GM12878 (cell line): ENCODE results near the gene PAPOLA. TPM values are rescaled to one million over a fixed set of nuclear protein-coding genes. Genes with fewer than 3 reads are reported as not detected.

Experiments used
- ATAC-seq: fragments of 200-7000 bp; cut with Tn5 transposase; 3 replicates; pipeline ENCODE4 v1.9.1; 2020; ENCODE audit warnings: mild to moderate bottlenecking, moderate library complexity
- BruUV-seq: library from RNA; stranded (reverse); fragments of 400-500 nt; replicated peaks from 2 replicates; lab custom pipeline; 2021; lab: Mats Ljungman, UMichigan
- CTCF ChIA-PET: fragments of 300-600 bp; sonication (Branson Sonifier 250); formaldehyde crosslinking; extraction: SDS; loops from one replicate; lab custom pipeline; 2021; ENCODE audit warnings: inconsistent platforms; lab: Yijun Ruan, JAX
- POLR2A ChIA-PET: fragments of 350-600 bp; formaldehyde crosslinking; extraction: SDS; loops from one replicate; lab custom pipeline; 2021; ENCODE audit warnings: inconsistent platforms; lab: Charles Lee
- RAD21 ChIA-PET: fragments of 300-600 bp; sonication (Branson Sonifier 250); formaldehyde crosslinking; loops from one replicate; lab custom pipeline; 2023; ENCODE audit warnings: antibody characterized with exemption; ENCODE audit not compliant: unreplicated experiment; lab: Charles Lee
- SMC1A ChIA-PET: fragments of 300-600 bp; sonication (Branson Sonifier 250); formaldehyde crosslinking; loops from one replicate; lab custom pipeline; 2023; ENCODE audit not compliant: unreplicated experiment, uncharacterized antibody; lab: Charles Lee
- DNase-seq: peaks from one replicate; pipeline ENCODE4 v3.0.0-alpha.2; 2011; ENCODE audit warnings: low read depth, low spot score
- FAIRE-seq: peaks from 3 replicates; lab custom pipeline; 2011; peaks lifted over from hg19 to GRCh38; lab: Jason Lieb, UNC
- H2AFZ ChIP-seq: 2 replicates; pipeline ENCODE4 v1.6.0; 2011; ENCODE audit warnings: low read depth, low read length, control low read depth; ENCODE audit not compliant: control insufficient read depth
- H3K27ac ChIP-seq: 2 replicates; pipeline ENCODE4 v1.5.1; 2011; ENCODE audit warnings: control low read depth; ENCODE audit not compliant: control insufficient read depth, insufficient read depth
- H3K27me3 ChIP-seq, 2 experiments: replicated peaks in 1 of 2; 2 replicates each; pipeline versions ENCODE4 v1.6.0 to v1.6.1; 2011; ENCODE audit warnings: low read length in 1 of 2; ENCODE audit not compliant: control insufficient read depth in 2 of 2, insufficient read depth in 2 of 2
- H3K36me3 ChIP-seq, 2 experiments: 2 replicates each; pipeline ENCODE4 v1.5.1; 2011; ENCODE audit warnings: low read length in 1 of 2; ENCODE audit not compliant: control insufficient read depth in 2 of 2, insufficient read depth in 2 of 2
- H3K4me1 ChIP-seq: 2 replicates; pipeline ENCODE4 v1.6.1; 2011; ENCODE audit warnings: mild to moderate bottlenecking, low read length, moderate library complexity, mixed read lengths; ENCODE audit not compliant: control insufficient read depth, insufficient read depth
- H3K4me2 ChIP-seq: 2 replicates; pipeline ENCODE4 v1.6.0; 2011; ENCODE audit warnings: control low read depth; ENCODE audit not compliant: control insufficient read depth, insufficient read depth
- H3K4me3 ChIP-seq: fragments of 200-600 bp; sonication (generic); 2 replicates; pipeline ENCODE4 v1.5.1; 2016
- H3K79me2 ChIP-seq: 2 replicates; pipeline ENCODE4 v1.6.0; 2011; ENCODE audit warnings: low read length; ENCODE audit not compliant: control insufficient read depth, insufficient read depth
- H3K9ac ChIP-seq: 2 replicates; pipeline ENCODE4 v1.8.0; 2011; ENCODE audit warnings: low read length, control low read depth, mixed read lengths; ENCODE audit not compliant: control insufficient read depth, insufficient read depth
- H3K9me3 ChIP-seq: replicated peaks from 3 replicates; pipeline ENCODE4 v1.5.1; 2011; ENCODE audit warnings: mild to moderate bottlenecking, low read length; ENCODE audit not compliant: control insufficient read depth, insufficient read depth
- H4K20me1 ChIP-seq: 2 replicates; pipeline ENCODE4 v1.6.0; 2011; ENCODE audit not compliant: control insufficient read depth, insufficient read depth
- CHD2 ChIP-seq: IDR thresholded peaks from 2 replicates; pipeline ENCODE4 v1.6.1; 2011; ENCODE audit warnings: low read depth, low read length, improper control_type of control experiment, borderline replicate concordance
- CREB1 ChIP-seq: IDR thresholded peaks from 2 replicates; pipeline ENCODE4 v1.6.1; 2012; ENCODE audit warnings: low read depth, mild to moderate bottlenecking, inconsistent platforms
- HDAC6 ChIP-seq: fragments of 200-600 bp; sonication (generic); IDR thresholded peaks from one replicate; pipeline ENCODE4 v1.8.0; 2017; ENCODE audit warnings: antibody characterized with exemption; ENCODE audit not compliant: unreplicated experiment
- HDGF ChIP-seq: fragments of 450-650 bp; IDR thresholded peaks from 2 replicates; pipeline ENCODE4 v1.6.1; 2016; ENCODE audit warnings: antibody characterized with exemption
- IKZF1 ChIP-seq: fragments of 450-650 bp; conservative IDR thresholded peaks from 2 replicates; pipeline ENCODE4 v1.6.1; 2017; ENCODE audit warnings: antibody characterized with exemption, mild to moderate bottlenecking
- IRF3 ChIP-seq: fragments of 450-650 bp; IDR thresholded peaks from 2 replicates; pipeline ENCODE4 v1.6.1; 2014; ENCODE audit warnings: mild to moderate bottlenecking
- KDM1A ChIP-seq: fragments of 200-600 bp; sonication (generic); IDR thresholded peaks from 2 replicates; pipeline ENCODE4 v1.6.1; 2016; ENCODE audit warnings: borderline replicate concordance
- MEF2B ChIP-seq: fragments of 450-650 bp; IDR thresholded peaks from 2 replicates; pipeline ENCODE4 v1.6.1; 2018; ENCODE audit warnings: mild to moderate bottlenecking, moderate library complexity; ENCODE audit not compliant: partially characterized antibody, poor library complexity, severe bottlenecking
- PKNOX1 ChIP-seq: fragments of 450-650 bp; IDR thresholded peaks from 2 replicates; pipeline ENCODE4 v1.6.1; 2016; ENCODE audit warnings: mild to moderate bottlenecking
- RAD51 ChIP-seq: fragments of 450-650 bp; IDR thresholded peaks from 2 replicates; pipeline ENCODE4 v1.6.1; 2016; ENCODE audit warnings: moderate library complexity, mild to moderate bottlenecking, inconsistent platforms
- RBBP5 ChIP-seq: fragments of 200-600 bp; sonication (generic); conservative IDR thresholded peaks from 2 replicates; pipeline ENCODE4 v1.6.1; 2016
- RUNX3 ChIP-seq: IDR thresholded peaks from 2 replicates; pipeline ENCODE4 v1.6.1; 2012; ENCODE audit warnings: low read length, inconsistent platforms
- SMAD1 ChIP-seq: fragments of 450-650 bp; IDR thresholded peaks from 2 replicates; pipeline ENCODE4 v1.6.1; 2018; ENCODE audit warnings: mild to moderate bottlenecking, low read depth; ENCODE audit not compliant: partially characterized antibody
- SPI1 ChIP-seq: IDR thresholded peaks from 2 replicates; pipeline ENCODE4 v1.6.1; 2011; ENCODE audit warnings: low read depth, mild to moderate bottlenecking, low read length, moderate library complexity, borderline replicate concordance; ENCODE audit not compliant: insufficient read depth
- SREBF2 ChIP-seq: IDR thresholded peaks from 2 replicates; pipeline ENCODE4 v1.6.1; 2012; ENCODE audit warnings: mild to moderate bottlenecking, low read length
- ZNF24 ChIP-seq: fragments of 450-650 bp; IDR thresholded peaks from 2 replicates; pipeline ENCODE4 v1.6.1; 2017; ENCODE audit warnings: antibody characterized with exemption, mild to moderate bottlenecking
- whole genome bisulfite sequencing: methylation state at CpG from one replicate; pipeline ENCODE4 v1.1.6; 2016; ENCODE audit warnings: low lambda C conversion rate; ENCODE audit not compliant: insufficient replicate concordance, insufficient coverage; ENCODE audit errors: missing lambda C conversion rate; 5-methylcytosine and 5-hydroxymethylcytosine counted together
- in situ Hi-C: fragments of 300-500 bp; cut with MboI; formaldehyde crosslinking; loops from 9 replicates; pipeline ENCODE4 v1.14.3; 2018; ENCODE audit warnings: mixed read lengths
- intact Hi-C: fragments of 100-400 bp; cut with micrococcal nuclease; formaldehyde crosslinking; loops from one replicate; pipeline ENCODE4 v1.14.2; 2022; ENCODE audit not compliant: unreplicated experiment
- polyA plus RNA-seq, 11 experiments: library from polyadenylated mRNA; depleted of rRNA in 4 of 11; unstranded in 6 of 11; stranded (reverse) in 5 of 11; fragments of >200 nt; fragmentation: Nextera tagmentation in 4 of 11; fragmentation: Illumina TruSeq in 1 of 11; extraction: Ambion mirVana in 4 of 11; extraction: Trizol in 1 of 11; gene quantifications; 1 replicate in 1 of 11; 2 replicates in 10 of 11; pipeline versions ENCODE4 v1.2.1 to v1.2.3, GENCODE V29; 2011 to 2016; ENCODE audit warnings: inconsistent platforms in 2 of 11, missing spikeins in 2 of 11, low read depth in 1 of 11
- total RNA-seq, 4 experiments: library from RNA; depleted of rRNA in 3 of 4; stranded (reverse); fragments of >200 nt in 3 of 4; fragmentation: Illumina TruSeq in 1 of 4; extraction: Trizol in 1 of 4; gene quantifications; 2 replicates each; pipeline versions ENCODE4 v1.2.1 to v1.2.3, GENCODE V29; 2013 to 2021

PAPOLA gene
- total and polyA plus RNA-seq, 10 of the 15 experiments (the other 5 are each of a cell fraction or from before 2014, with no cell fraction given): 46.0 to 185 (median 114) TPM

DNA sequence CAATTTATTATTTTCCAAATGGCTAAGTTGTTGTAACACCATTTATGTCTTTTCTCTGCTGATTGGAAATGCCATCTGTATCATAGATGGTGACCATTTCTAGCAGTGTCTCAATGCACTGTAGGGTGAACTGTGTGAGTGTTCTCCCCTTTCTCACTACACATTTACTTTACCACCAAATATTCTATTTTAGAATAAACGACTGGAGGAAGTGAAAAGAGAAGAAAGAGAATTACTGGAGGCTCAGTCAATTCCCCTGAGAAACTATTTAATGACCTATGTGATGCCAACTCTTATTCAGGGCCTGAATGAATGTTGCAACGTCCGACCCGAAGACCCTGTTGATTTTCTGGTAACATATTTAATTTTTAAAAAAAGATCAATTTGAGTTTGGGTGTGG lies 15.5 kb upstream of the PAPOLA start:
- in situ Hi-C loops (no loop called here), intact Hi-C loops (no loop called here)
- Histone ChIP-seq H3K27me3 (no peaks in the 10 kb centered on the region), H3K4me1 (no peaks in the 10 kb centered on the region), H3K4me2 (0 out of 2 replicates have a peak overlapping the region, but pooled peaks have one; percentile 5), H3K9me3 (no peaks in the 10 kb centered on the region), H3K27ac (no peak overlapping the region), H3K9ac (no peak overlapping the region), H3K36me3 (no peaks in the 10 kb centered on the region), H3K4me3 (no peak overlapping the region), H3K79me2 (no peaks in the 10 kb centered on the region), H2AFZ (peak overlapping the region; percentile 10; the same call in 1 of the 2 replicates), H4K20me1 (no peaks in the 10 kb centered on the region)
- peak; percentile 74 for ATAC-seq
- POLR2A ChIA-PET: no interaction called here
- no peak for DNase-seq
- TF ChIP-seq MEF2B (peak; percentile 71), CHD2 (no peak), ZNF24 (0 out of 2 replicates have a peak, but pooled peaks have one; percentile 43), SPI1 (peak; percentile 3; the same call in 1 of the 2 replicates)
- RAD21 ChIA-PET: no interaction called here
- 0% methylated on average over 4 of the region's 4 CpGs for WGBS
- CTCF ChIA-PET: interaction anchor here (0.6 kb wide), 1 partner anchor 115 kb away, joined by 3 read pairs; no protein-coding TSS in a partner anchor
- no peak for FAIRE-seq
- SMC1A ChIA-PET: interaction anchor here (0.6 kb wide), 1 partner anchor 60 kb away, joined by 3 read pairs; no protein-coding TSS in a partner anchor
- no TSS peak for BruUV-seq

- DNase-seq (no peak), ATAC-seq (no peak), FAIRE-seq (no peak)
- RAD21 ChIA-PET: no interaction called here
- Histone ChIP-seq H3K4me1 (0 out of 2 replicates have a peak, but pooled peaks cover 6% of the 10 kb centered on the region), H3K79me2 (no peaks in the 10 kb centered on the region), H3K9ac (no peak overlapping the region), H3K27ac (no peak overlapping the region), H3K9me3 (no peaks in the 10 kb centered on the region), H2AFZ (no peak overlapping the region), H3K36me3 (no peaks in the 10 kb centered on the region), H3K27me3 (no peaks in the 10 kb centered on the region), H3K4me3 (no peak overlapping the region), H4K20me1 (no peaks in the 10 kb centered on the region), H3K4me2 (no peak overlapping the region)
- no TSS peak for BruUV-seq
- SMC1A ChIA-PET: no interaction called here
- POLR2A ChIA-PET: no interaction called here
- in situ Hi-C loops: no loop called here
- 60% methylated on average over 4 of the region's 4 CpGs for WGBS
- intact Hi-C loops: no loop called here
- CTCF ChIA-PET: no interaction called here
- TF ChIP-seq RAD51: no peak
- TF ChIP-seq RUNX3: no peak
- TF ChIP-seq SREBF2: no peak
- no peak for TF ChIP-seq HDAC6
- no peak for TF ChIP-seq IRF3
- no peak for TF ChIP-seq SMAD1
- TF ChIP-seq CREB1: no peak
- TF ChIP-seq IKZF1: no peak
- TF ChIP-seq HDGF: no peak
- no peak for TF ChIP-seq KDM1A
- no peak for TF ChIP-seq RBBP5
- no peak for TF ChIP-seq PKNOX1
- TF ChIP-seq CHD2: no peak
- no peak for TF ChIP-seq MEF2B
Observed at GRCh38 chr14:96489327-96489726, 12.9 kb upstream of the PAPOLA start.
